HG03175 (cell line): ENCODE measurements around the gene MYH14.
"Not testable (repeated sequence)": the region's sequence is repeated elsewhere in the genome, so short reads cannot be mapped to it uniquely, and the experiment has no call there.

ENCODE experiments used
- ATAC-seq: cut with Tn5 transposase; IDR thresholded peaks from one replicate; pipeline ENCODE4 v1.9.1; 2021; ENCODE audit warnings: mild to moderate bottlenecking, moderate library complexity; ENCODE audit not compliant: unreplicated experiment

The MYH14 gene

GRCh38 chr19:50223439-50223716 is 20.0 kb downstream of the MYH14 start:
- no peak for ATAC-seq

GRCh38 chr19:50224986-50225747 is 21.7 kb downstream of the MYH14 start:
- ATAC-seq = no peak

- no peak for ATAC-seq
Measured at GRCh38 chr19:50226536-50226935, 23.1 kb downstream of the MYH14 start.

GRCh38 chr19:50228153-50228552 is 24.7 kb downstream of the MYH14 start:
- not testable (repeated sequence) for ATAC-seq

GRCh38 chr19:50230379-50231351 is 27.2 kb downstream of the MYH14 start:
- no peak for ATAC-seq

GRCh38 chr19:50231417-50231816 is 28.0 kb downstream of the MYH14 start:
- not testable (repeated sequence) for ATAC-seq

GRCh38 chr19:50231821-50232220 is 28.4 kb downstream of the MYH14 start:
- ATAC-seq = no peak

DNA sequence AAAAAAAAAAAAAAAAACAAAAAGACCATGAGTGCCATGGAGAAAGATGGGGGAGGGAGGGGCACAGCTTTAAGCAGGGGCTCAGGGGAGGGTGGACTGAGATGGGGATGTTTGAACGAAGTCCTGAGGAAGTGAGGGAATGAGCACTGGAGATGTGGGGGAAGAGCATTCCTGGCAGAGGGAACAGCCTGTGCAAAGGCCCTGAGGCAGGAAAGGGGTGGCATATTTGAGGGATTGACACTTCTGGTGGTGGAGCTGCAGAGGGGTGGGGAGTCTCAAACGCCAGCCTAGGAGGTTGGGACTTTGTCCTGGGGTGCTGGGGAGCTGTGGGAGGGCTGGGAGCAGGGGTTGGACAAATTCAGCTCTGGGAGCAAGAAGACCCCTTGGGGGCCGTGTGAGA is 29.2 kb downstream of the MYH14 start:
- no peak for ATAC-seq

- no peak for ATAC-seq
Measured at GRCh38 chr19:50233308-50233910, 30.0 kb downstream of the MYH14 start.

DNA sequence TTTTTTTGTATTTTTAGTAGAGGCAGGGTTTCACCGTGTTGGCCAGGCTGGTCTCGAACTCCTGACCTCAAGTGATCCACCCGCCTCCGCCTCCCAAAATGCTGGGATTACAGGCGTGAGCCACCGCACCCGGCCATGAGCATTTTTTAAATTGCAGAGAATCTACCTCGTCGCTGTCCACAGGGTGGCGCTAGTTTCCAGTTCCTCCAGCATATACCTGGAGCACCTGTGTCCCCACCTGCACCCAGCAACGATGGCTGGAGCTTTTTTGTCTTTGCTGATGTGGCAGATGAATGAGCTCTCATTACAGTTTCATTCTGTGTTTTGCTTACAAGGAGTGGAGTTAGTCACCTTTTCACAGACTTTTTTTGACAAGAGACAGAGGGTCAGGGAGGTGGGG is 34.1 kb downstream of the MYH14 start:
- ATAC-seq = not testable (repeated sequence)

- ATAC-seq = no peak
Measured at GRCh38 chr19:50238043-50238442, 34.6 kb downstream of the MYH14 start.

DNA sequence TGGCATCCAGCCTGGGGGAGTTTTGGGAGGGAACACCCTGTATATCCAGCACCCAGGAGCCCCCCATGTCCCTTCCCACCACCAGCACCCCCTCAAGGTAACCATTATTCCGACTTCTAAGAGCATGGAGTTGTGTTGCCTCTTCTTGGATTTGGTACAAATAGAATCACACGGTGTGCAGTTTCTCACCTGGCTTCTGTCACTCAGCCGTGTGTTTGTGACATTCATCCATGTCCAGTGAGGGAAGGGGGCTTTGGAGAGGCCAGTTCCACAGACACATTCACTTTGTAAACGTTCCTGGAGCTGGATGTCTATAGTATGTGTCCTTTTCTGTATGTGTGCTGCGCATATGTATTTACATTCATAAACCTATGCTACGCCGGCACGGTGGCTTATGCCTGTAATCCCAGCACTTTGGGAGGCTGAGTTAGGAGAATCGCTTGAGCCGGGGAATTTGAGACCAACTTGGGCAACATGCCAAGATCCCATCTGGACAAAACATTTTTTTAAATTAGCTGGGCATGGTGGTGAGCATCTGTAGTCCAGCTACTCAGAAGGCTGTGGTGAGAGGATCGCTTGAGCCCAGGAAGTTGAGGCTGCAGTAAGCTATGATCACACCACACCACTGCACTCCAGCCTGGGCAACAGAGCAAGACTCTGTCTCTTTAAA is 36.6 kb downstream of the MYH14 start:
- no peak for ATAC-seq

- no peak for ATAC-seq
Measured at GRCh38 chr19:50242581-50242980, 39.2 kb downstream of the MYH14 start.

- no peak for ATAC-seq
Measured at GRCh38 chr19:50244695-50245094, 41.3 kb downstream of the MYH14 start.

DNA sequence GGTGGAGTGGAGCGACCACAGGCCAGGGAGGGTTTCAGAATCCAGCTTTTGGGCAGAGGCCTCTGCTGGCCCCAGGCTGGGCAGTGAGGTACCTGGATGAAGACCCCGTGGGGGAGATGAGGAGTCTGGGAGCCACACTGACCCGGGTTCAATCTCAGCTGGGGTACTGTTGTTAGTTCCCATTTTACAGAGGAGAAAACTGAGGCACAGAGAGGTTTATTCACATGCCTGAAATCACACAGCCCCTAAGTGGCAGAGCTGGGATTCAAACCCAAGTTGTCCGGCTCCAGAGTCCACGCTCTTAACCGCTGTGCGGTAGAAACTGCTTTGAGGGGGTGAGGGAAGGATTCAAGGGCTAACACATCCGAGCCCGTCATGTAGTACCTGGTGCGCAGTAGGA is 45.0 kb downstream of the MYH14 start:
- ATAC-seq = no peak

DNA sequence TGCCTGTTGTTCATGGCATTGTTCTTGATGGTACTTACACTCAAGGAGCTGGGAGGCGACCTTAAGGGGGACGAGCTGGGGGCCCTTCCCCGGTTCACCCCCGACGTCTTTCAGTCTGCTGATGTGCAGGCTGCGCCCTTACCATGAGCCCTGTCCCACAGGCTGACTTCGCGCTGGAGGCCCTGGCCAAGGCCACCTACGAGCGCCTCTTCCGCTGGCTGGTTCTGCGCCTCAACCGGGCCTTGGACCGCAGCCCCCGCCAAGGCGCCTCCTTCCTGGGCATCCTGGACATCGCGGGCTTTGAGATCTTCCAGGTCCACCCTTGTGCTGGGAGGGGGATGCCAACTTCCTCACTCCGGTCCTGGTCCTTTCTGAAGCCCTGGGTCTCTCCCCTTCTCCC is 45.4 kb downstream of the MYH14 start:
- ATAC-seq = no peak

- no peak for ATAC-seq
Measured at GRCh38 chr19:50249636-50250035, 46.2 kb downstream of the MYH14 start.

GRCh38 chr19:50250450-50251136 is 47.2 kb downstream of the MYH14 start:
- ATAC-seq = no peak

GRCh38 chr19:50252111-50252886 is 48.9 kb downstream of the MYH14 start:
- ATAC-seq = no peak

DNA sequence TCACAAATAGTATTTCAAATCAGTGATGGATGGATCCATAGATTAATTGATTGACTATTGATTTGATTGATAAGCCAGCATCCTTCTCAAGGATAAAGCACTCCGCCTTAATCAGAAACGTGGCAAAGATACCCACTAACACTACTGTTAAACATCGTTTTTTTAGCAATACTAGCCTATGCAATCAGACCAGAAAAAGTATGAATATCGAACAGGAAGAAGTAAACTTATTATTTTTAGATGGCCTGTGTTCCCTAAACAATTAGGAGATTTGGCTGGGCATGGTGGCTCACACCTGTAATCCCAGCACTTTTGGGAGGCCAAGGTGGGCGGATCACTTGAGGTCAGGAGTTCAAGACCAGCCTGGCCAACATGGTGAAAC is 49.5 kb downstream of the MYH14 start:
- no peak for ATAC-seq
